Measurements from ENCODE around the gene TNIP3. TPM values are rescaled to one million over a fixed set of nuclear protein-coding genes. Genes with fewer than 3 reads are reported as not detected.
"Not testable (repeated sequence)": the region's sequence is repeated elsewhere in the genome, so short reads cannot be mapped to it uniquely, and the experiment has no call there.

Gene TNIP3
- total and polyA plus RNA-seq, 2 donors (not counting 1 experiment from before 2014, with no cell fraction given), result 0.50 to 0.51 TPM

- H4K20me1 ChIP-seq (ENCODE audit: control insufficient read depth, extremely low read depth, insufficient read depth, low read length), result no peaks in the 10 kb centered on the region
- no peak for DNase-seq (ENCODE audit: low read depth in 2 of 2)
- no peak overlapping the region for H2AFZ ChIP-seq (ENCODE audit: low read length)
- no peak overlapping the region for H3K4me3 ChIP-seq (replicated peaks in 1 of 4; ENCODE audit: control extremely low read depth in 1 of 4, insufficient read depth in 1 of 4, low read depth in 3 of 4, low read length in 4 of 4)
- no peak for TF ChIP-seq EZH2 (IDR thresholded peaks at IDR 0.05; ENCODE audit: low read length, missing control alignments)
- no peak for TF ChIP-seq CTCF (conservative IDR thresholded peaks at IDR 0.05 in 1 of 2, IDR thresholded peaks at IDR 0.05 in 1 of 2; ENCODE audit: low read depth in 1 of 2, low read length in 2 of 2)
- no peaks in the 10 kb centered on the region for H3K36me3 ChIP-seq (ENCODE audit: control insufficient read depth, insufficient read depth, low read length)
- no peak overlapping the region for H3K9ac ChIP-seq (ENCODE audit: insufficient read depth, low read length)
- H3K27ac ChIP-seq (ENCODE audit: insufficient read depth, low read length), result no peak overlapping the region
- no peaks in the 10 kb centered on the region for H3K79me2 ChIP-seq (ENCODE audit: control insufficient read depth, insufficient read depth, low read length)
- H3K4me2 ChIP-seq (ENCODE audit: extremely low read depth, insufficient read depth, low read length), result no peak overlapping the region
- H3K9me3 ChIP-seq (ENCODE audit: control insufficient read depth, insufficient read depth, low read depth, low read length), result no peaks in the 10 kb centered on the region
- H3K4me1 ChIP-seq (ENCODE audit: control insufficient read depth, extremely low read depth, insufficient read depth, low read length), result no peaks in the 10 kb centered on the region
- no peaks in the 10 kb centered on the region for H3K27me3 ChIP-seq (ENCODE audit: control insufficient read depth, insufficient read depth, low read length)
Observed at GRCh38 chr4:121177246-121178137, 13.4 kb upstream of the TNIP3 start.

GRCh38 chr4:121176082-121176934 is 12.2 kb upstream of the TNIP3 start:
- Histone ChIP-seq H3K9me3 (ENCODE audit: control insufficient read depth, insufficient read depth, low read depth, low read length) (no peaks in the 10 kb centered on the region), H3K4me3 (replicated peaks in 1 of 4; ENCODE audit: control extremely low read depth in 1 of 4, insufficient read depth in 1 of 4, low read depth in 3 of 4, low read length in 4 of 4) (no peak overlapping the region), H3K27ac (ENCODE audit: insufficient read depth, low read length) (no peak overlapping the region), H3K27me3 (ENCODE audit: control insufficient read depth, insufficient read depth, low read length) (no peaks in the 10 kb centered on the region), H3K79me2 (ENCODE audit: control insufficient read depth, insufficient read depth, low read length) (no peaks in the 10 kb centered on the region), H3K4me1 (ENCODE audit: control insufficient read depth, extremely low read depth, insufficient read depth, low read length) (no peaks in the 10 kb centered on the region), H4K20me1 (ENCODE audit: control insufficient read depth, extremely low read depth, insufficient read depth, low read length) (no peaks in the 10 kb centered on the region), H3K4me2 (ENCODE audit: extremely low read depth, insufficient read depth, low read length) (no peak overlapping the region), H2AFZ (ENCODE audit: low read length) (no peak overlapping the region), H3K9ac (ENCODE audit: insufficient read depth, low read length) (no peak overlapping the region), H3K36me3 (ENCODE audit: control insufficient read depth, insufficient read depth, low read length) (no peaks in the 10 kb centered on the region)
- TF ChIP-seq CTCF (conservative IDR thresholded peaks at IDR 0.05 in 1 of 2, IDR thresholded peaks at IDR 0.05 in 1 of 2; ENCODE audit: low read depth in 1 of 2, low read length in 2 of 2) (no peak), EZH2 (IDR thresholded peaks at IDR 0.05; ENCODE audit: low read length, missing control alignments) (no peak)
- DNase-seq (ENCODE audit: low read depth in 2 of 2), result no peak

GRCh38 chr4:121171477-121171876 is 7.4 kb upstream of the TNIP3 start:
- H3K27me3 ChIP-seq (ENCODE audit: control insufficient read depth, insufficient read depth, low read length); DNase-seq (ENCODE audit: low read depth in 2 of 2); H4K20me1 ChIP-seq (ENCODE audit: control insufficient read depth, extremely low read depth, insufficient read depth, low read length); H3K9ac ChIP-seq (ENCODE audit: insufficient read depth, low read length); H3K79me2 ChIP-seq (ENCODE audit: control insufficient read depth, insufficient read depth, low read length); H3K9me3 ChIP-seq (ENCODE audit: control insufficient read depth, insufficient read depth, low read depth, low read length); H3K4me2 ChIP-seq (ENCODE audit: extremely low read depth, insufficient read depth, low read length); H2AFZ ChIP-seq (ENCODE audit: low read length); H3K4me3 ChIP-seq (replicated peaks in 1 of 4; ENCODE audit: control extremely low read depth in 1 of 4, insufficient read depth in 1 of 4, low read depth in 3 of 4, low read length in 4 of 4); H3K4me1 ChIP-seq (ENCODE audit: control insufficient read depth, extremely low read depth, insufficient read depth, low read length); H3K36me3 ChIP-seq (ENCODE audit: control insufficient read depth, insufficient read depth, low read length); H3K27ac ChIP-seq (ENCODE audit: insufficient read depth, low read length): not testable (repeated sequence)
